Measurements from ENCODE around the gene LRRC9. TPM values are rescaled to one million over a fixed set of nuclear protein-coding genes. Genes with fewer than 3 reads are reported as not detected.

LRRC9 gene
- polyA plus RNA-seq (2012; ENCODE audit: insufficient read depth, insufficient read length), result not detected

DNA sequence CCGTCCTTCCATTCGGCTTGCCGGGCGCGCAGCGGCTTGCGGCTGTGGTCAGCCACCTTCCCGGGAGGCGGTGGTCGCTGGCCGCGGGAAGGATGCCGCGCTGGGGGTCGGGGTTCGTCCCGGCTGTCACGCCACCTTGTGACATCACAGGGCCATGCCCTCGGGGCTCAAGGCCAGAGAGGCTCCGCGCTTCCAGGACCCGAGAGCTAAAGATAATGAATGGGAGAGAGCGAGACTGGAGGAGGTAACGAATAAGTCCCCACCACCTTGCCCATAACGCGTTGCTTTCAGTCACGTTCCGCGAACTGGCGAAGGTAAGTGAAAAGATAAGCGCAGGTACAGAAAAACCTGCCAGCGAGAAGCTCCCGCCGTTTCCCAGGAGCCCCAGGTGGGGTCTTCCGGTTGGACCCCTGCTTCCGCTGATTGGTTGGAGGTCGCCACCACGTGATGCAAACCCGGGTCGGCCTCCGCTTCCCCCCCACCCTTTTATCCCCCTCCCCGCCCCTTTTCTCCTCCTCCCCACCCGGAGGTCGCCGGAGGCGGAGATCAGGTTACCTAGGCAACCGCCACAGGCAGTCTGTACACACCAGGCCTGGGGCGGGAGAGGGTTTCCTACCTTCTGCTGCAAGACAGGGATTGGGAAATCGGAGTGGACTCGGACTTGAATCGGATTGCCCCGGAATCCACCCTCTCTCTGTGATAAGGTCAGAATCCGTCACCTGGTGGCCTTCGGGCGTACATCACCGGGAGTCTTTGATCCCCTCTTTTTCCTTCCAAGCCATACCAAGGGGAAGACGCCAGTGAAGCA is at the start of gene LRRC9:
Gene LRRC9, plus strand, starts transcription at position 575 of the 808 bp plus-strand sequence.
- peak; percentile 83 for DNase-seq (ENCODE audit: low read depth, low spot score)
- peak within 1 kb of the TSS; percentile 68 for H3K4me3 ChIP-seq (ENCODE audit: low read length)

DNA sequence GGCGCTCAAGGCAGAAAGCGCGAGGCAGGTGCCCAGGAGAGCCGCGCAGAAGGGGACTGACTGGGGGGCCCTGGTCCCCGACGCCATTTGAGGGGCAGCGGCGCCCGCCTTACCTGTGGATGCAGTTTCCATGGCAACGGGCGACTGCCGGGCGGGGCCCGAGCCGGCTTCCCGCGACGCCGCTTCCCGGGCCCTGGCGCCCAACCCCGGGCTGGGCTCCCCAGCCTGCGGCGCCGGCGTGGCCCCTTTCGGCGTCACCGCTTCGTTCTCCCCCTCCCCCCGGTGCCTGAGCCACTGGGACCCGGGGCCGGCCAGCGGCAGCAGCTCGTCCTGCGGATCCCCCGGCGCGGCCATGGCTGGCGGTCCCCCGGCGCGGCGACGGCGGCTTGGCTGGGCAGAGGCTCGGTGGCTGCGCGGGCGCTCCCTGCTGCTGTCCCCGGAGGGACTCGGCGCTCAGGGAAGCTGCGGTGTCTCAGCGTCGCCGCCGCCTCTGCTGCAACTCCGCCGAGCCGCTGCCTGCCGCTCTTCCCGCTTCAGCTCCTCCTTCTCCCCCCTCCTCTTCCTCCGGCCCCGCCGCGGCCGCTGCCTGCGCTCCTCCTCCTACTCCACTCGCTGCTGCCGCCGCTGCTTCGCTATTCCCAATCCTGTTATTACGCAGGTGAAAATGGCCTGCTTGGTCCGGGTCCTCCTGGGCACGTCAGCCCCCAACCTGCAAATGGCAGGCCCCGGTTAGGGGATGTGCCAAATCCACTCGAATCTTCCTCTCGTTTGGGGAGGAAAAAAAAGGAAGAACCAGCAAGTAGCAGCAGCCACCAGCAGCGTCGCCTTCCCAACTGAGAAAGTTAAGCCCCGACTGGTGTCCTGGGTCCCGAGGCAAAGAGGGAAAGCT is 49.4 kb upstream of the LRRC9 start, which contains the start of gene RTN1:
Gene RTN1, minus strand, starts transcription at position 500 of the 889 bp plus-strand sequence. Its CDS starts 146 bp downstream, at position 354.
- DNase-seq (ENCODE audit: low read depth, low spot score), result no peak
- peak within 1 kb of the TSS; percentile 47 for H3K4me3 ChIP-seq (ENCODE audit: low read length)

DNA sequence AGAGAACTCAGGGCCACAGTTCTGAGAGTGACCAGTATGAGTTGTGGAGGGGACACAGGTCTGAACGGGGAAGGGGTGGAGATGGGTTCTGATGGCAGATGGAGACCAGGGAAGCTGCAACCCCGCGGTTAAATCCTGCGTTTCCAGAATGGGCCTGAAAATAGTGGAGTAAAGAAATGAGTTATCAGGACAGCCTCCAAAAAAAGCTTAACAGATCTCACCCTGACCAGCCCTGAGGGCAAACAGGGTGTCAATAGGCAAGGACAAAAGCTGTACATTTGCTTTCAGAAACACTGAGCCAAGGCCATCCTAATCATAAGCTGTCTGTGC is 48.8 kb upstream of the LRRC9 start:
- H3K4me3 ChIP-seq (ENCODE audit: low read length), result peak overlapping the region; percentile 47
- DNase-seq (ENCODE audit: low read depth, low spot score), result no peak

DNA sequence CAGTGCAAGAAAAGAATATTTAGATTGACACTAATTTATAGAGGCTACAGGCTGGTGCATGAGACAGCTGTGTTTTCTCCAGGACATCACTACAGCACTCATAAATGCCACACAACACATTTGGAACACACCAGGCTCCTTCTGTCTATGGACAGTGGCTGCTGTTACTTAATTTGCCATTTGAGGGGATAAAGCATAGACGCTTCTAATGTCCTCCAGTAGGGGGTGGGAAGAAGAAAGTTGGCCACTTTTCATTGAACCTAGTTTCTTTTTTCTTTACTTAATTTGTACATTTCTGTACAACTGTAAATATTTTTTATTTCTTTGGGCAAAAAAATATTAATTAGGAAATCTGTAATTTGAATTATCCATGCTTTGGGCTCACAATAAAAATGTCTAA is 37.0 kb upstream of the LRRC9 start:
- no peak for DNase-seq (ENCODE audit: low read depth, low spot score)
- no peak overlapping the region for H3K4me3 ChIP-seq (ENCODE audit: low read length)

DNA sequence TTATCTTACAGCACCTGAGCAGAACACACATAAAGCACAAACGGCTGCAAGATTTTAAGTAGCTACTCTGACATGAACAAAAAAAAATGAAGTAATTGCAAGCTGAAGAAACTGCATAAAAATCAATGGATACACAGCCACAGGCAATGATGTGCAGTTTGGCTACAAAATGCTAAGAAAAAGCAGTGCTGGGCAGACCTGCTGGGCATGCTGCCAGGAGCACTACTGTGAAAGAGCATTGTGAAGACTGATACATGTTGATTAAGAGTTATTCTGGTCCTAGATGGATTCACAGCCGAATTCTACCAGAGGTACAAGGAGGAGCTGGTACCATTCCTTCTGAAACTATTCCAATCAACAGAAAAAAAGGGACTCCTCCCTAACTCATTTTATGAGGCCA is 29.3 kb upstream of the LRRC9 start:
- H3K4me3 ChIP-seq (ENCODE audit: low read length), result no peak overlapping the region
- no peak for DNase-seq (ENCODE audit: low read depth, low spot score)

DNA sequence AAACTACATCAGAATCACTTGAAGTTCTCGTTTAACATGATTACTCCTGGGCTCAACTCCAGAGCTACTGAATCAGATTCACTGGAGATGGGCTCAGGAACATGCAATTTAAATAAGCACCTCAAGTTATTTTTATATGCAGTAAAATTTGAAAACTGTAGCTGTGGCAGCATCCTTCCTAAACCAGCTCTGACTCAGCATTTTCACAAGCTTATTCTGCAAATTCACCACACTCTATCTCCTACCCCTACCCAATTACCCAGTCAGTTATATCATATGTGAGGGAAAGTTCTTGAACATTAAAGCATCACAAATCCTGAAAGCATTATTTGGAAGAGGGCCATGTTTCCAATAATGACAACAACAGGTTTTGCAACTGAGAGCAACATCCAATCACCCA is 24.2 kb upstream of the LRRC9 start:
- no peak for DNase-seq (ENCODE audit: low read depth, low spot score)
- H3K4me3 ChIP-seq (ENCODE audit: low read length), result no peak overlapping the region

DNA sequence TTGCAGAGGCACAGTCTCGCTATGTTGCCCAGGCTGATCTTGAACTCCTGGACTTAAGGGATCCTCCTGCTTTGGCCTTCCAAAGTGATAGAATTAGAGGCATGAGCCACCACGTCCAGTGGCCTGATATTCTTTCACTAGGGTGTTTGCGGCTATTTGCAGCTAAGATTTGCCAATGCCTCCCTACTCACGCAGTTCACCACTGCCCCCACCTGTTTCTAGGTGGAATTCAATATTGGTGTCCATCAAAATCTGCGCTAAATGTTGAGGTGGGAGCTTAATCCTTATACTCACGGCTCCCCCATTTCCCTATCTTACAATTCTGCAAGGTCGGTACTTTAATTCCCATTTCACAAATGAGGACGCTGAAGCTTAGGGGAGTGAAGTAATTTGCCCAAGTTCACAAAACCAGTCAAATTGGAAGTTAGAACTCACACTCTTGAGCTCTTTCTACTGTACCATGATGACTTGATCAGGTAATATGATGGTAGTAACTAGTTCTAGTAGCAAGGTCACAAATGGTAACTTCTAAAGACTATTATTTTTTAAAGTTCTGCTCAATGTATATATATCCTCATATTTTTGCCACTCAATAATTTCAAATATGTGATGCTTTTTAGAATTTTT is 22.1 kb upstream of the LRRC9 start:
- DNase-seq (ENCODE audit: low read depth, low spot score), result no peak
- no peak overlapping the region for H3K4me3 ChIP-seq (ENCODE audit: low read length)

DNA sequence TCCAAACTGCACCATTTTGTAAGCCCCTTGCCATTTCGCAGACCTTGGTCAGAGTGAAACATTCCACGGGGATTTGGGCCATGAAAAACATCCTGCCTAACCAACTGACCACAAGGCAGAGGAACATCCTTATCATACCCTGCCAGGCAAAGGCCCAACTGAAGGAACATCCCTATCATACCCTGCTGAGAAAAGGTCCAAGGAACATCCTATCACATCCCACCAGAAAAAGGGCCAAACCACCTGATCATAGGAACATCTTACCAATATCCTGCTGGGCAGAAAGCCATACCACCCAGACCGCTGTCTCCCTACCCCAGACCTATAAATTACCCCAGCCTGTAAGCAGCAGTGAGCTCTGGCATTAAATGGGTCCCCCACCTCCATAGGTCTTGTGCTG is 19.4 kb upstream of the LRRC9 start:
- no peak overlapping the region for H3K4me3 ChIP-seq (ENCODE audit: low read length)
- no peak for DNase-seq (ENCODE audit: low read depth, low spot score)

DNA sequence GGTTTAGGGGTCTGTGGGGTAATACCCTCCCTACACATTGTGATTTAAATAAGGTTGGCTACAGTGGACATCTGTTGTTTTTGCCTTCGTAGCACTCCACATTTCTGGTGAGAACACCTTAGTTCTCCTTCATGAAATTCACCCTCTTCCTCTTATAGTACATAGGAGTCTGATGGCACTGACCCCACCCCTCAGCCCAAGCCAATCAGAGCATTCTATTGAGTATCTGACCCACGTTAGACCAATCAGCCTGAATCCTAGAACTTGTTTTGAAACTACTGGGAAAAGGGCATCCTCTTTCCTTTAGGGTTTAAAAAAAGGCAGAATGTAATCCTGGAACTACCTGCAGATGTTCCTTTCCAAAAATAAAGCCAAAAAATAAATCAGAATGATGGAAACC is 15.8 kb upstream of the LRRC9 start:
- DNase-seq (ENCODE audit: low read depth, low spot score), result no peak
- no peak overlapping the region for H3K4me3 ChIP-seq (ENCODE audit: low read length)

DNA sequence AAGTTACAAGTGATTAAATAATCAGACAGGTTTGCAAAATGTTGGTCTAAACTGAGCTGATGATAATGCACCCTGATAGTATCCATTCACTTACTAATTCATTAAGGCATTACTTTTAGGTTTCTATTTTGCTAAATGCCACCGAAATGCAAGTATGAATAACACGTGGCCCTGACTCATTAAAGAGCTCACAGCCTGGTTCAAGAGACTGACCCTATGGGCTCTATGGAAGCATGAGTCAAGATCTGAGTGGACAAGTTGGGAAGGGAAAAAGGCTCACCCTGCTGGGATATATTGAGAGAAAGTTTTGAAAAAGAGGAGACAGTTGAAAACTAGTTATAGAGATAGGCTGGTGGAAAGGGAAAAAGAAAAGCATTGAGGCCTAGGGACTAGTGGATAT is 14.8 kb upstream of the LRRC9 start:
- H3K4me3 ChIP-seq (ENCODE audit: low read length), result no peak overlapping the region
- DNase-seq (ENCODE audit: low read depth, low spot score), result no peak

DNA sequence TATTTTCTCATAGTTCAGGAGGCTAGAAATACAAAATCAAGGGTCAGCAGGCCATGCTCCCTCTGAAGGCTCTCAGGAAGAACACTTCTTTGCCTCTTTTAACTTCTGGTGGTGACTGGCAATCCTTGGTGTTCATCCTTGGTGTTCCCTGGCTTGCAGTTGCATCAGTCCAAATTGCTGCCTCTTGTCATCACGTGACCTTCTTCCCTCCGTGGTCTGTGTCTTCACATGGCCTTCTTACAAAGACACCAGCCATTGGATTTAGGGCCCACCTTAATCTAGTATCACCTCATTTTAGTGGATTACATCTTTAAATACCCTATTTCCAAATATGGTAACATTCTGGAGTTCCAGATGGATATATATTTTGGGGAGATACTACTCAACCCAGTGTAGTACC is 7.5 kb upstream of the LRRC9 start:
- no peak for DNase-seq (ENCODE audit: low read depth, low spot score)
- no peak overlapping the region for H3K4me3 ChIP-seq (ENCODE audit: low read length)

DNA sequence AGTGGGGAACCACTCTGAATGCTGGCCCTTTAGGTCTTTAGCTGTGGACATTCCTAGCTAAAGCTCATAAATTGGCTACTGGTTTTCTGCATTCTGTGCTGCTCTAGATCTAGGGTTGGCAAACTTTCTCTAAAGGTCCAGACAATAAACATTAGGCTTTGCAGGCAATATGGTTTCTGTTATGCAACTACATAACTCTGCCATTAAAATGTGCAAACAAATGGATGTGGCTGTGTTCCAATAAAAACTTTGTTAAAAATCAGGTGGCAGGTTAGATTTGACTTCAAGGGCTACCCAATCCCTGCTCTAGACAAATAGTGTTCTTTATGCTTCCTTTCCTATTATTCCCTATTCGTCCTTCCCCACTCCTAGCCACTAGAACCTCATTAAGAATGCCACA is 6.8 kb upstream of the LRRC9 start:
- H3K4me3 ChIP-seq (ENCODE audit: low read length), result no peak overlapping the region
- no peak for DNase-seq (ENCODE audit: low read depth, low spot score)

DNA sequence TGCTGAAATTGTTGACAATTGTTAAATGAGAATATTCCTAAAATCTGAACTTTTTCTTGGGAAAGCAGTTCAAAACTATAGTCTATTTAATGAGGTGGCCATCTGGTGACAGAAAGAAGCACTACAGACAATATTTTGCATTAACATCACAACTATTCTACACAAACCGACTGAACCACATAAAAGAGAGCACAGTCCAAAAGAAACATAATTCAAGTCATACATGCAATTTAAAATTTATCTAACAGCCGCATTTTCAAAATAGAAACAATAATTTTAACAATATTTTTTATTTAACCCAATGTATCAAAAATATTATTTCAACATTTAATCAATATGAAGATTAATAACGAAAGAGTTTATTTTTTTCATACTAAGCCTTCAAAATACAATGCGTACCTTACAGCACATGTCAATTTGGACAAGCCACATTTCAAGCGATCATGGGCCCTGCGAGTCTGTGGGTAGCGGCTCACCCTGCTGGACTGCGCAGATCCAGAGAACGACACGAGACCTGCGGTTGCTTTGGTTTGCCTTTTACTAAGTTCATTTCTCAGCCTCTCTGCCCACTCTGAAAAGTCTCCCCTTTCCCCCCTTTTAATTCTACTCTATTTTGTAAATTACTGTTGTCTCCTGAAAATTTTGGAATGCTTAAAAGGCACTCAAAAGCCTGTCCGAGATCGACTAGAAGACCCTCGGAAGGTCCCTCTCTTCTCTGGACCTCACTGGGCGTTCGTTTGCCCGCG is 947 bp upstream of the LRRC9 start:
- H3K4me3 ChIP-seq (ENCODE audit: low read length), result peak overlapping the region; percentile 68
- peak; percentile 68 for DNase-seq (ENCODE audit: low read depth, low spot score)

DNA sequence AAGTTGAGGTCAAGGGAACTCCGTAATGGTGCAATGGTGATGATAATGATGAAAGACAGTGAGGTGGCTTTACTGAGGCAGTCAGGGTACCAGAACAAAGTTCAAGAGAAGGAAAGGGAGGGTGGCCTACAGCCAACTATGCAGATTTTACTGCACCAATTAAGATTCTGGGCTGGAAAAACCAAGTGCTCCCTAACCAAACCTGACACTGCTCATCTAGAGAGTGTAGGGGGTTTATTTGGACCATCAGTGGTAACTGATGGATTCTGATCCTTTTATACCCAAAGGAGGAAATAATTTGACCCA is 387 bp downstream of the LRRC9 start:
- H3K4me3 ChIP-seq (ENCODE audit: low read length), result no peak overlapping the region
- no peak for DNase-seq (ENCODE audit: low read depth, low spot score)

DNA sequence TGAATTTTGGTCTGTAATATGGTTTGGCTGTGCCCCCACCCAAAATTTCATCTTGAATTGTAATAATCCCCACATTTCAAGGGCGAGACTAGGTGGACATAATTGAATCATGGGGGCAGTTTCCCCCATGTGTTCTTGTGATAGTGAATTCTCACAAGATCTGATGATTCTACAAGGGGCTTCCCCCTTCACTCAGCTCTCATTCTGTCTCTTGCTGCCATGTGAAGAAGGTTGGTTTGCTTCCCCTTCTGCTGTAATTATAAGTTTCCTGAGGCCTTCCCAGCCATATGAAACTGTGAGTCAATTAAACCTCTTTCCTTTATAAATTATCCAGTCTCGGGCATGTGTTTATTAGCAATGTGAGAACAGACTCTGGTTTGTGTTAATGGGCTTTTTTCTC is 5.9 kb downstream of the LRRC9 start:
- H3K4me3 ChIP-seq (ENCODE audit: low read length), result no peak overlapping the region
- DNase-seq (ENCODE audit: low read depth, low spot score), result no peak

DNA sequence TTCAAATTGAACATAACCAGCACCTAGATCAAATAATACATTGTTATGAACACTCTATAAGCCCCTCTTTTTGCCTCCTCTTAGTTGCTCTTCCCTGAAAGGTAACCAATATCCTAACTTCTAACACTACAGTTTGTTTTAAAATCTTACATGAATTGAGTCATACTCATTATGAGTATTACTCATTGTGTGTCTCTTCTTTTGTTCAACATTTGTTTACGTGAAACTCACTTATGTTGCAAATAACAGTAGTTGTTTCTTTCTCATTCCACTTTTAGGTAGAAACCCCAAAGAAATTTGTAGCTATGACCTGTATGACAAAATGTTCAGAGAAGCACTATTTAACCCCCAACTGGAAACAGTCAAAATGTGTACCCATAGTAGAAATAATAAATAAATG is 6.6 kb downstream of the LRRC9 start:
- DNase-seq (ENCODE audit: low read depth, low spot score), result no peak
- H3K4me3 ChIP-seq (ENCODE audit: low read length), result no peak overlapping the region

DNA sequence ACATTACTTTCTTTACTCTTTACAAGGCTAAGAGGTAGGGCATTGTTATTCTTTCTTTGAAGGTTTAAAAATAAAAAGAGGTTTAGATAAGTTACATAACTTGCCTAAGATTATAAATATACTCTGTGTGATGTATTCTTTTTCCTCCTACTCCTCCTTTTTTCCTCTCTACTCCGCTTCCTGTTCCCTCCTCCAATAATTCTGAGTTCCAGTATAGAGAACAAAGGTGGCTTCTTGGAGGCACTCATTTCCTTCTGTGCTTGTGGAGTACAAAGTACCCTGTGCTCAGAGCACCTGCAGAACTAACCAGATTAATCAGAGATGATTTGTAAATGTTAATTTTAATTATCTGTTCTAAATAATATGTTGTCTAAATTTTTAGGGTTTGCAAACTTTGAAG is 11.3 kb downstream of the LRRC9 start:
- no peak for DNase-seq (ENCODE audit: low read depth, low spot score)
- H3K4me3 ChIP-seq (ENCODE audit: low read length), result no peak overlapping the region

DNA sequence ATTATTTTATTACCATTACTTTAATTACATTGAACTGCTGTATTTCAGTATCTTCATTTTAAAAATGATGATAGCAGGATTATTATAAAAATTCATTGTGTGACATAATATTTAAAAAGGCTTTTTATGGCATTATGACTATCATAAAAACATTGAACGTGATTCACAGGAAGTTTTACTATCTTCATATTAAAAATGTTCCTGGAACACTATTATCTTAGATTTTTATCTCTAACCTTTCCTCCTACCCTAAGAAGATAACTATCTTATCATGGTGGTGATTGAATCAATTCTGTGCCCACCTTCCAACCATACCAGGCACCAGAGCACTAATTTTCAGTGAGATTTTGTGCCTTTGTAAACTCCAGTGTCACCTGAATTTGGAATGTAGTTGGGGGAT is 16.2 kb downstream of the LRRC9 start:
- H3K4me3 ChIP-seq (ENCODE audit: low read length), result no peak overlapping the region
- DNase-seq (ENCODE audit: low read depth, low spot score), result no peak

DNA sequence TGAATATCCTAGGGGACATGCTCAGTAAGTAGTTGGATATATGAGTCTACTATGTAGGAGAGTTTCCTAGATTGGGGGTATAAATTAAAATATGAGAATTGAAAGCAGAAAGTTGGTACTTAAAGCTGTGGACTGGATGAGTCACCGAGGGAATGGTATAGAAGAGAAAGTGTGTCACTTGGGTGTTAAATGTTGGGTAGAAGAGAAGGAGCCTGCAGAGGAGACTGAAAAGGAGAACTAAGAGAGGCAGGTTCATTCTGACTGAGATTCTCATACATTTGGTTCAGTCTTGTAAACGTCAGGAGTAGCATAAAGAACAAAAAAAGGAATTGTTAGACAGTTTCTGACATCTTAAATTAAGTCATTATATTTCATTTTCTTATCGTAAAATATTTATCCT is 19.9 kb downstream of the LRRC9 start:
- no peak overlapping the region for H3K4me3 ChIP-seq (ENCODE audit: low read length)
- no peak for DNase-seq (ENCODE audit: low read depth, low spot score)
